Measurements from ENCODE around the gene DNAH17.

The DNAH17 gene

DNA sequence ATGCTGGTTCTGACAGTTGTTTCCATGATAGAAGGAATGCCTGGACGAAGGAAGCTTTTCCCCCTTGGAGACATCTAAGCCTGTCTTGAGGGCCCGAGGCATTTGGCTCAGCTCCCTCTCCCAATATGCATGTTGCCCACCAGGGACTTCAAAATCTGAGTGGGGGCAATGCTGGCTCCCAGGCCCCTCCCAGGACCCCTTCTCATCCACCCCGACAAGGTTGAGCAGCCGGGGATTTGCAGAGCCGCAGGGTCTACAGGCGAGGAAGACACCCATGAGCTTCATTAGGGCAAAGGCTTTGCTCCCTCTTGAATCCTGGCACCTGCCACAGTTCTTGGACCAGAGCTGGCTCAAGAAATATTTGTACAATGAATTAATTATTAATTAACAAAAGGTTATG lies 25.1 kb upstream of the DNAH17 start:
- no peak for DNase-seq (ENCODE audit: low read depth, low spot score)

GRCh38 chr17:78601577-78602190 lies 24.5 kb upstream of the DNAH17 start:
- DNase-seq (ENCODE audit: low read depth, low spot score): no peak

- no peak for DNase-seq (ENCODE audit: low read depth, low spot score)
Measured at GRCh38 chr17:78600181-78600721, 23.1 kb upstream of the DNAH17 start.

- no peak for DNase-seq (ENCODE audit: low read depth, low spot score)
Measured at GRCh38 chr17:78599419-78599818, 22.2 kb upstream of the DNAH17 start.

- DNase-seq (ENCODE audit: low read depth, low spot score): no peak
Measured at GRCh38 chr17:78598013-78598471, 20.8 kb upstream of the DNAH17 start.

DNA sequence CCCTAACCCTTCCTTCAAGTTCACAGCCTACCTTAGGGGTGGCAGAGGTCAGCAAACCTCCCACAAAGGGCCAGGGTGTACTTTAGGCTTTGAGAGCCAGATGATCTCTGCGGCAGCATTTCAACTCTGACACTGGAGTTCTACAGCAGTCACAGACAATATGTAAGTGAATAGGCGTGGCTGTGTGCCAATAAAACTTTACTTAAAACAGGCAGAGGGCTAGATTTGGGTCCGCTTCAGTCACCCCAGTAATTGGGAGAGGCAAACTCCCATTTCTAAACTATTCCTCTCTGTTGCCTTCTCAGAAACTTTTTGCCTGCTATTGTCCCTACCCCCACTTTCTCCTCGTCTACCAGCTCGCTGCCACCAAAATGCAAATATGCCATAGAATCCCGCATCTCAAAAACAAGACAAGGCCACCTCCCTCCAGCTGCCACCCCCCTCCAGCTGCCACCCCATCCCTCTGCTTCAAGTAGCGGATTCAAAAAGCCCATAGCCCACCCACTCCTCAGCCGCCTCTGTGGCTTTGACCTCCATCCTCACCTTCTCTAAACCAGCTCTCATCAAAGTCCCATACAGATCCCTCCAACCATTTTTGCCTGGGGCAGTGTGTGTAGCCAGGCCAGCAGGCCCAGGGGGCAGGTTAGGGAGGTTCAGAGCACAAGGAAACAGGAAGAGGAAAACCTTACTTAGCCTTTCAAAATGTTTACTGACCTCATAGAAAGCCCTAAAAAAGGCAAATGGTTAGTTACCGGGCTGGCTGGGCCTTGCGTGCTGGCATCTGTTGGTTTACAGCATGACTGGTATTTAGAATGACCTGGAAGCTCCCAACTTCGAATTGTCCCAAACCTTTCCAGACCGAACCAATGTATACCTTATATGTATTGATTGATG lies 19.9 kb upstream of the DNAH17 start:
- no peak for DNase-seq (ENCODE audit: low read depth, low spot score)

DNA sequence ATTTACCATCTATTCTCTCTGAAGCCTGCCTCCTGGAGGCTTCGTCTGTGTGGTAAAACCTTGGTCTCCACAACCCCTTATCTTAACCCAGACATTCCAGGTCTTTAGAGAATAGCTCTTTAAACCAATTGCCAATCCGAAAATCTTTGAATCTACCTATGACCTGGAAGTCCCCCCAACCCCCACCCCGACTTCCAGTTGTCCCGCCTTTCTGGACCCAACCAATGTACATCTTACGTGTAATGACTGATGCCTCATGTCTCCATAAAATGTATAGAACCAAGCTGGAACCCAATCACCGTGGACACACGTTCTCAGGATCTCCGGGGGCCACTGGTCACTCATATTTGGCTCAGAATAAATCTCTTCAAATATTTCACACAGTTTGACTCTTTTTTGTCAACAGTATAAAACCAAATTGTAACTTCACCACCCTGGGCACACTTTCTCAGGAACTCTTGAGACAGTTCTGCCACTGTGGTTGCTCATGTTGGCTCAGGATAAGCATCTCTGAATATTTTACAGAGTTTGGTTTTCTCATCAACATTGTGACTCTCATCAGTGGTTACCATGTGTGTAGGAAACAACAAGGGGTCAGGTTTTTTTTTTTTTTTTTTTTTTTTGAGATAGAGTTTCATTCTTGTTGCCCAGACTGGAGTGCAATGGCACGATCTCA lies 18.1 kb upstream of the DNAH17 start:
- DNase-seq (ENCODE audit: low read depth, low spot score): no peak

DNA sequence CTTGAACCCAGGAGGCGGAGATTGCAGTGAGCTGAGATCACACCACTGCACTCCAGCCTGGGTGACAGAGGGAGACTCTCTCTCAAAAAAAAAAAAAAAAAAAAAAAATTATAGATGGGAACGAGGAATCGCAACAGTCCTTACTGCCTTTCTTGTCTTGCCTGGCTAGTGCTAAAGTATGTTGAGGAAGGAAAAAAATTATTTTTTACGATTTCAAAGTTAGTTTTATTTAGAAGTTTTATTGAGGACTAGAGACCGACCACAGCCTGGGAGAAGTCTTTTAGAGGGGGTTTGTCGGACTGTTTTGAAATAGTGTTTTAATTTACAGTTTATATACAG lies 15.8 kb upstream of the DNAH17 start:
- DNase-seq (ENCODE audit: low read depth, low spot score): no peak

- DNase-seq (ENCODE audit: low read depth, low spot score): no peak
Measured at GRCh38 chr17:78591263-78591671, 14.1 kb upstream of the DNAH17 start.

- no peak for DNase-seq (ENCODE audit: low read depth, low spot score)
Measured at GRCh38 chr17:78589885-78590284, 12.7 kb upstream of the DNAH17 start.

DNA sequence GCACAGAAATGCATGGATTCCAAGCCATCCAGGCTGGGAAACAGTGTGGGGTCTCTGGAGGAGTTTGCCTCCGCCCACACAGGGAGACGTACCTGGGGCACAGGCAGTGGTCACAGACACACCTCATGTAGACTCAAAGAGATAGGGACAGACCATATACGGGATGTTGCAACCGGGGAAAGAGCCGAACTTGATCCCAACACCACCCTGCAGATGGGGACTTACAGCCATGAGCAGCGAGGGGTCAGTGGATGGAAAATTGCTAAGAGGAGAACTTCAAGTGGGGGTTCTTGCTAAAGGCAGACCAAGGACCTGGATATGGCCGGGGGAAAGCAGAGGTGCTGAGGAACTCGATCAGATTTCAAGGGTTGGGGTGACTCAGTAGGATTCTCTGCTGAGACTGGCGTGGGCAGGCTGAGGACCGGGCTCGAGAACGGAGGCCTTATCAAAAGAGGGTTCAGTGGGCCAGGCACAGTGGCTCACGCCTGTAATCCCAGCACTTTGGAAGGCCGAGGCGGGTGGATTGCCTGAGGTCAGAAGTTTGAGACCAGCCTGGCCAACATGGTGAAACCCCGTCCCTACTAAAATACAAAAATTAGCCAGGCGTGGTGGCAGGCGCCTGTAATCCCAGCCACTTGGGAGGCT lies 12.0 kb upstream of the DNAH17 start:
- no peak for DNase-seq (ENCODE audit: low read depth, low spot score)

- DNase-seq (ENCODE audit: low read depth, low spot score): no peak
Measured at GRCh38 chr17:78588258-78589030, 11.2 kb upstream of the DNAH17 start.

DNA sequence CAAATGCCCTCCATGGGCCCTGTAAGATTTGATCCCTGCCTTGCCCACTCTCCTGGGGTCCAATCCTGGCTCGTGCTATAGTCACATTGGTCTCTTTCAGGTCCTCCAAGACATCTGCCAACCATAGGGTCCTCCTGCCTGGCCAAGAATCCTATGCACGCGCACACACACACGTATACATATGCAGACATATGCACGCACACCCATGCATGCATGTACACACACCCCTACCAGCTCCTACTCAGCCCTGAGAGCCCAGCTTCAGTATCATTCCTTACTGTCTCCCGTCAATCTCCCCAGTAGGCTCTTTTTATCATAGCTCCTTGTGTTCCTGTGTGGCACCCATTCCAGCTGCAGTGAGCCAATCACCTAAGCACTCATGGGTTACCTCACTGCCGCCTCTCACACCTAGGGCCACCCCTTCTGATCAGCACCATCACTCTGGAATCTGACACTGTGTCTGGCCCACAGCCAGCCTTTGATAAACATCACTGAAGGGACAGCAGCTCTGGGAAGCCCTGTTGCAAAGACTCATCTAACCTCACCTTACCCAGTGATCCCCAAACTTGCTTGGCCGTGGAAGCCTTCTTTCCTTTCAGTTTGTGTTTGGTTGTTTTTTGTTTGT lies 7.9 kb upstream of the DNAH17 start:
- DNase-seq (ENCODE audit: low read depth, low spot score): no peak

DNA sequence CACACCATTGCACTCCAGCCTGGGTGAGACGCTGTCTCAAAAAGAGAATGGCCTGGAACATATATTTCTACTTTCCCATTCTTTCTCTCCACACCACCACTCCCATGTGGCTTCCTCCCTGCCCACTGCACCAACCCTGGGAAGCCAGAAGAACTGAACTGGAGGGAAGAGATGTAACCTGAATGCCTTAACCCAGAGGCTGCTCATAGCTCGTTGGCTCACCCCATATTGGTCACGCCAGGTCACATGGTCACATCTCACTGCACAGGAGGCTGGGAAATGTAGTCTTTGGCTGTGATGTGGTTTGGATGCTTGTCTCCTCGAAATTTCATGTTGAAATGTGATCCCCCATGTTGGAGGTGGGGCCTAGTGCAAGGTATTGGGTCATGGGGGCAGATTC lies 5.9 kb upstream of the DNAH17 start:
- no peak for DNase-seq (ENCODE audit: low read depth, low spot score)

- no peak for DNase-seq (ENCODE audit: low read depth, low spot score)
Measured at GRCh38 chr17:78581304-78581703, 4.1 kb upstream of the DNAH17 start.

- no peak for DNase-seq (ENCODE audit: low read depth, low spot score)
Measured at GRCh38 chr17:78580277-78580804, 3.1 kb upstream of the DNAH17 start.

GRCh38 chr17:78576389-78577112 lies 645 bp downstream of the DNAH17 start:
- DNase-seq (ENCODE audit: low read depth, low spot score): no peak

GRCh38 chr17:78575899-78576298 lies 1.3 kb downstream of the DNAH17 start:
- DNase-seq (ENCODE audit: low read depth, low spot score): no peak

GRCh38 chr17:78575340-78575739 lies 1.9 kb downstream of the DNAH17 start:
- DNase-seq (ENCODE audit: low read depth, low spot score): no peak

- no peak for DNase-seq (ENCODE audit: low read depth, low spot score)
Measured at GRCh38 chr17:78573955-78574354, 3.2 kb downstream of the DNAH17 start.

All from activated CD4-positive, CD25-positive, alpha-beta regulatory T cell treated with anti-CD3 and anti-CD28 coated beads, Interleukin-2, amount 50 U/mL, for 16 hours (primary cell).